ENCODE results near the gene SH3BGRL3. TPM values are rescaled to one million over a fixed set of nuclear protein-coding genes. Genes with fewer than 3 reads are reported as not detected.

SH3BGRL3 gene
- total RNA-seq, 1 experiment from 2014 or later = 143 TPM

GRCh38 chr1:26280333-26281042, 602 bp downstream of the SH3BGRL3 start:
- Histone ChIP-seq H3K9ac (ENCODE audit: low read length) (peak overlapping the region; percentile 81), H3K4me3 (ENCODE audit: low read length) (peak overlapping the region; percentile 73), H3K27me3 (ENCODE audit: low read length) (no peaks in the 10 kb centered on the region), H3K4me2 (ENCODE audit: low read depth, low read length, poor library complexity, severe bottlenecking) (peak overlapping the region; percentile 83), H3K79me2 (ENCODE audit: low read length) (peaks cover 22% of the 10 kb centered on the region), H2AFZ (ENCODE audit: low read length) (no peak overlapping the region), H3K9me2 (replicated peaks; ENCODE audit: insufficient read depth, low read length) (no peaks in the 10 kb centered on the region), H3K27ac (ENCODE audit: low read length) (peak overlapping the region; percentile 98), H3K36me3 (ENCODE audit: insufficient read depth, low read length) (peaks cover 21% of the 10 kb centered on the region), H3K9me3 (ENCODE audit: low read length) (no peaks in the 10 kb centered on the region), H3K4me1 (ENCODE audit: low read length) (peaks cover 82% of the 10 kb centered on the region), H4K20me1 (ENCODE audit: insufficient read depth, low read depth, low read length) (no peaks in the 10 kb centered on the region)
- no peak for DNase-seq

- H3K4me2 ChIP-seq (ENCODE audit: low read depth, low read length, poor library complexity, severe bottlenecking) = peak overlapping the region; percentile 83
- peak overlapping the region; percentile 98 for H3K27ac ChIP-seq (ENCODE audit: low read length)
- no peaks in the 10 kb centered on the region for H3K9me3 ChIP-seq (ENCODE audit: low read length)
- H3K9ac ChIP-seq (ENCODE audit: low read length) = peak overlapping the region; percentile 81
- peaks cover 22% of the 10 kb centered on the region for H3K79me2 ChIP-seq (ENCODE audit: low read length)
- peak; percentile 45 for DNase-seq
- no peak overlapping the region for H2AFZ ChIP-seq (ENCODE audit: low read length)
- no peaks in the 10 kb centered on the region for H4K20me1 ChIP-seq (ENCODE audit: insufficient read depth, low read depth, low read length)
- H3K36me3 ChIP-seq (ENCODE audit: insufficient read depth, low read length) = peaks cover 19% of the 10 kb centered on the region
- peak overlapping the region; percentile 73; the same call in 1 of the 2 replicates for H3K4me3 ChIP-seq (ENCODE audit: low read length)
- H3K9me2 ChIP-seq (replicated peaks; ENCODE audit: insufficient read depth, low read length) = no peaks in the 10 kb centered on the region
- H3K4me1 ChIP-seq (ENCODE audit: low read length) = peaks cover 83% of the 10 kb centered on the region
- H3K27me3 ChIP-seq (ENCODE audit: low read length) = no peaks in the 10 kb centered on the region
These were observed 1.4 kb downstream of the SH3BGRL3 start for GRCh38 chr1:26281091-26281958.

- H3K4me1 ChIP-seq (ENCODE audit: low read length) = peaks cover 87% of the 10 kb centered on the region
- H2AFZ ChIP-seq (ENCODE audit: low read length) = no peak overlapping the region
- peak; percentile 82 for DNase-seq
- peak overlapping the region; percentile 98 for H3K27ac ChIP-seq (ENCODE audit: low read length)
- H3K9me2 ChIP-seq (replicated peaks; ENCODE audit: insufficient read depth, low read length) = no peaks in the 10 kb centered on the region
- no peaks in the 10 kb centered on the region for H4K20me1 ChIP-seq (ENCODE audit: insufficient read depth, low read depth, low read length)
- H3K9ac ChIP-seq (ENCODE audit: low read length) = peak overlapping the region; percentile 81
- H3K36me3 ChIP-seq (ENCODE audit: insufficient read depth, low read length) = peaks cover 12% of the 10 kb centered on the region
- H3K27me3 ChIP-seq (ENCODE audit: low read length) = no peaks in the 10 kb centered on the region
- peaks cover 22% of the 10 kb centered on the region for H3K79me2 ChIP-seq (ENCODE audit: low read length)
- peak overlapping the region; percentile 73; the same call in 1 of the 2 replicates for H3K4me3 ChIP-seq (ENCODE audit: low read length)
- no peaks in the 10 kb centered on the region for H3K9me3 ChIP-seq (ENCODE audit: low read length)
- H3K4me2 ChIP-seq (ENCODE audit: low read depth, low read length, poor library complexity, severe bottlenecking) = peak overlapping the region; percentile 83
These were observed 2.1 kb downstream of the SH3BGRL3 start for GRCh38 chr1:26281971-26282370.

GRCh38 chr1:26282401-26282918, 2.6 kb downstream of the SH3BGRL3 start:
- Histone ChIP-seq H3K27ac (ENCODE audit: low read length) (peak overlapping the region; percentile 98), H3K27me3 (ENCODE audit: low read length) (no peaks in the 10 kb centered on the region), H3K9me3 (ENCODE audit: low read length) (no peaks in the 10 kb centered on the region), H3K4me3 (ENCODE audit: low read length) (peak overlapping the region; percentile 53; the same call in 1 of the 2 replicates), H3K9ac (ENCODE audit: low read length) (peak overlapping the region; percentile 73), H3K4me1 (ENCODE audit: low read length) (peaks cover 91% of the 10 kb centered on the region), H3K9me2 (replicated peaks; ENCODE audit: insufficient read depth, low read length) (no peaks in the 10 kb centered on the region), H2AFZ (ENCODE audit: low read length) (no peak overlapping the region), H3K79me2 (ENCODE audit: low read length) (peaks cover 22% of the 10 kb centered on the region), H3K4me2 (ENCODE audit: low read depth, low read length, poor library complexity, severe bottlenecking) (peak overlapping the region; percentile 83), H4K20me1 (ENCODE audit: insufficient read depth, low read depth, low read length) (no peaks in the 10 kb centered on the region), H3K36me3 (ENCODE audit: insufficient read depth, low read length) (peaks cover 7% of the 10 kb centered on the region)
- peak; percentile 41 for DNase-seq

GRCh38 chr1:26283279-26283853, 3.5 kb downstream of the SH3BGRL3 start:
- H3K9me3 ChIP-seq (ENCODE audit: low read length) = no peaks in the 10 kb centered on the region
- no peaks in the 10 kb centered on the region for H3K27me3 ChIP-seq (ENCODE audit: low read length)
- H2AFZ ChIP-seq (ENCODE audit: low read length) = no peak overlapping the region
- peak overlapping the region; percentile 83 for H3K4me2 ChIP-seq (ENCODE audit: low read depth, low read length, poor library complexity, severe bottlenecking)
- H3K27ac ChIP-seq (ENCODE audit: low read length) = peak overlapping the region; percentile 98
- H4K20me1 ChIP-seq (ENCODE audit: insufficient read depth, low read depth, low read length) = no peaks in the 10 kb centered on the region
- peak overlapping the region; percentile 53; the same call in 1 of the 2 replicates for H3K4me3 ChIP-seq (ENCODE audit: low read length)
- peaks cover 92% of the 10 kb centered on the region for H3K4me1 ChIP-seq (ENCODE audit: low read length)
- peaks cover 22% of the 10 kb centered on the region for H3K79me2 ChIP-seq (ENCODE audit: low read length)
- no peak for DNase-seq
- peaks cover 4% of the 10 kb centered on the region for H3K36me3 ChIP-seq (ENCODE audit: insufficient read depth, low read length)
- peak overlapping the region; percentile 73 for H3K9ac ChIP-seq (ENCODE audit: low read length)
- no peaks in the 10 kb centered on the region for H3K9me2 ChIP-seq (replicated peaks; ENCODE audit: insufficient read depth, low read length)

GRCh38 chr1:26283871-26284596, 4.1 kb downstream of the SH3BGRL3 start:
- H3K4me3 ChIP-seq (ENCODE audit: low read length) = peak overlapping the region; percentile 53
- peak; percentile 69 for DNase-seq
- H3K4me2 ChIP-seq (ENCODE audit: low read depth, low read length, poor library complexity, severe bottlenecking) = peak overlapping the region; percentile 83
- H3K9me3 ChIP-seq (ENCODE audit: low read length) = no peaks in the 10 kb centered on the region
- H3K36me3 ChIP-seq (ENCODE audit: insufficient read depth, low read length) = peaks cover 4% of the 10 kb centered on the region
- peak overlapping the region; percentile 98 for H3K27ac ChIP-seq (ENCODE audit: low read length)
- H4K20me1 ChIP-seq (ENCODE audit: insufficient read depth, low read depth, low read length) = no peaks in the 10 kb centered on the region
- peaks cover 92% of the 10 kb centered on the region for H3K4me1 ChIP-seq (ENCODE audit: low read length)
- no peaks in the 10 kb centered on the region for H3K27me3 ChIP-seq (ENCODE audit: low read length)
- H2AFZ ChIP-seq (ENCODE audit: low read length) = no peak overlapping the region
- peak overlapping the region; percentile 73 for H3K9ac ChIP-seq (ENCODE audit: low read length)
- H3K9me2 ChIP-seq (replicated peaks; ENCODE audit: insufficient read depth, low read length) = no peaks in the 10 kb centered on the region
- H3K79me2 ChIP-seq (ENCODE audit: low read length) = peaks cover 20% of the 10 kb centered on the region

GRCh38 chr1:26284597-26285347, 4.9 kb downstream of the SH3BGRL3 start:
- Histone ChIP-seq H3K9ac (ENCODE audit: low read length) (peak overlapping the region; percentile 73), H3K9me3 (ENCODE audit: low read length) (no peaks in the 10 kb centered on the region)
- DNase-seq = peak; percentile 96

More at GRCh38 chr1:26284597-26285347, 4.9 kb downstream of the SH3BGRL3 start:
- H3K4me1 ChIP-seq (ENCODE audit: low read length) = peaks cover 94% of the 10 kb centered on the region
- H3K9me2 ChIP-seq (replicated peaks; ENCODE audit: insufficient read depth, low read length) = no peaks in the 10 kb centered on the region
- H4K20me1 ChIP-seq (ENCODE audit: insufficient read depth, low read depth, low read length) = no peaks in the 10 kb centered on the region
- H3K79me2 ChIP-seq (ENCODE audit: low read length) = peaks cover 14% of the 10 kb centered on the region
- no peak overlapping the region for H2AFZ ChIP-seq (ENCODE audit: low read length)
- H3K27me3 ChIP-seq (ENCODE audit: low read length) = no peaks in the 10 kb centered on the region
- peak overlapping the region; percentile 98 for H3K27ac ChIP-seq (ENCODE audit: low read length)
- H3K36me3 ChIP-seq (ENCODE audit: insufficient read depth, low read length) = peaks cover 4% of the 10 kb centered on the region
- H3K4me3 ChIP-seq (ENCODE audit: low read length) = peak overlapping the region; percentile 53; the same call in 1 of the 2 replicates
- H3K4me2 ChIP-seq (ENCODE audit: low read depth, low read length, poor library complexity, severe bottlenecking) = peak overlapping the region; percentile 83
